Endothelial cell of umbilical vein (primary cell): ENCODE measurements around the gene TBX5. TPM values are rescaled to one million over a fixed set of nuclear protein-coding genes. Genes with fewer than 3 reads are reported as not detected.

Experiments
- BruUV-seq: library from RNA; stranded (reverse); fragments of 400-500 nt; replicated peaks from 2 replicates; lab custom pipeline; 2021; lab: Mats Ljungman, UMichigan
- CTCF ChIA-PET: fragments of 300-600, 350-600 bp; sonication (Branson Sonifier 250); formaldehyde crosslinking; loops from one replicate; lab custom pipeline; 2021; ENCODE audit warnings: antibody characterized with exemption, inconsistent platforms; lab: Charles Lee
- POLR2A ChIA-PET: fragments of 300-600, 350-600 bp; sonication (Branson Sonifier 250); formaldehyde crosslinking; loops from one replicate; lab custom pipeline; 2021; ENCODE audit warnings: antibody characterized with exemption, inconsistent platforms; lab: Charles Lee
- DNase-seq: peaks from one replicate; pipeline ENCODE4 v3.0.0-alpha.2; 2011; ENCODE audit warnings: low read depth, low spot score
- FAIRE-seq: peaks from 2 replicates; lab custom pipeline; 2011; peaks lifted over from hg19 to GRCh38; lab: Jason Lieb, UNC
- H2AFZ ChIP-seq: 2 replicates; pipeline ENCODE4 v1.6.0; 2012; ENCODE audit warnings: low read depth, low read length, control low read depth, inconsistent platforms
- H3K27ac ChIP-seq: 2 replicates; pipeline ENCODE4 v1.5.1; 2011; ENCODE audit warnings: low read depth, mild to moderate bottlenecking, control low read depth, low read length, moderate library complexity; ENCODE audit not compliant: insufficient read depth
- H3K27me3 ChIP-seq, 2 experiments: 2 replicates each; pipeline versions ENCODE4 v1.6.0 to v1.6.1; 2011; ENCODE audit warnings: low read length in 2 of 2, mixed read lengths in 1 of 2; ENCODE audit not compliant: control insufficient read depth in 2 of 2, insufficient read depth in 2 of 2
- H3K36me3 ChIP-seq, 2 experiments: 2 replicates in 1 of 2; 3 replicates in 1 of 2; pipeline ENCODE4 v1.5.1; 2011; ENCODE audit warnings: low read length in 2 of 2, mild to moderate bottlenecking in 1 of 2, moderate library complexity in 1 of 2; ENCODE audit not compliant: control insufficient read depth in 2 of 2, insufficient read depth in 2 of 2; ENCODE audit errors: extremely low read depth in 1 of 2
- H3K4me1 ChIP-seq: 3 replicates; pipeline ENCODE4 v1.5.1; 2011; ENCODE audit warnings: mild to moderate bottlenecking, low read length; ENCODE audit not compliant: control insufficient read depth, insufficient read depth; ENCODE audit errors: extremely low read depth
- H3K4me2 ChIP-seq: 2 replicates; pipeline ENCODE4 v1.6.1; 2011; ENCODE audit warnings: low read length, control low read depth, mixed read lengths; ENCODE audit not compliant: insufficient read depth
- H3K4me3 ChIP-seq, 3 experiments: fragments of 200-600 bp in 1 of 3; sonication (generic), shearing (Covaris generic) in 1 of 3; replicated peaks in 1 of 3; 2 replicates each; pipeline ENCODE4 v1.5.1; 2011 to 2016; ENCODE audit warnings: control low read depth in 3 of 3, low read length in 3 of 3, mild to moderate bottlenecking in 2 of 3, inconsistent platforms in 1 of 3, low read depth in 1 of 3, moderate library complexity in 1 of 3; ENCODE audit not compliant: insufficient read depth in 1 of 3
- H3K79me2 ChIP-seq: 2 replicates; pipeline ENCODE4 v1.6.0; 2012; ENCODE audit warnings: low read length, inconsistent platforms; ENCODE audit not compliant: control insufficient read depth, insufficient read depth
- H3K9ac ChIP-seq: replicated peaks from 2 replicates; pipeline ENCODE3; 2011; ENCODE audit warnings: low read length, control low read depth; ENCODE audit not compliant: insufficient read depth; ENCODE audit errors: extremely low read depth
- H3K9me1 ChIP-seq: replicated peaks from 3 replicates; pipeline ENCODE4 v1.6.0; 2011; ENCODE audit warnings: mild to moderate bottlenecking, low read length; ENCODE audit not compliant: control insufficient read depth, insufficient read depth; ENCODE audit errors: extremely low read depth
- H3K9me3 ChIP-seq: replicated peaks from 2 replicates; pipeline ENCODE4 v1.5.1; 2012; ENCODE audit warnings: low read length, inconsistent platforms; ENCODE audit not compliant: control insufficient read depth, insufficient read depth
- H4K20me1 ChIP-seq: replicated peaks from 2 replicates; pipeline ENCODE3; 2011; ENCODE audit warnings: mild to moderate bottlenecking, low read length; ENCODE audit not compliant: control insufficient read depth, insufficient read depth; ENCODE audit errors: extremely low read depth
- CTCF ChIP-seq, 2 donors: IDR thresholded peaks; 1 replicate in 1 of 2; 2 replicates in 1 of 2; pipeline ENCODE4 v1.5.1; 2011; ENCODE audit warnings: low read length in 2 of 2, mild to moderate bottlenecking in 2 of 2, moderate library complexity in 2 of 2, control low read depth in 1 of 2, inconsistent platforms in 1 of 2, low read depth in 1 of 2; ENCODE audit not compliant: insufficient read depth in 1 of 2; ENCODE audit errors: extremely low read depth in 1 of 2
- EZH2 ChIP-seq: IDR thresholded peaks from 2 replicates; pipeline ENCODE4 v1.6.1; 2012; ENCODE audit warnings: borderline replicate concordance, low read depth, mild to moderate bottlenecking, moderate library complexity, low read length, inconsistent platforms; ENCODE audit not compliant: severe bottlenecking
- FOS ChIP-seq: IDR thresholded peaks from 2 replicates; pipeline ENCODE4 v1.6.1; 2011; ENCODE audit warnings: mild to moderate bottlenecking, low read length, moderate library complexity, borderline replicate concordance; ENCODE audit not compliant: insufficient read depth
- GATA2 ChIP-seq: IDR thresholded peaks from 2 replicates; pipeline ENCODE4 v1.7.0; 2011; ENCODE audit warnings: low read depth, mild to moderate bottlenecking, moderate library complexity, mixed read lengths, low read length; ENCODE audit not compliant: insufficient read length, insufficient read depth
- JUN ChIP-seq: IDR thresholded peaks from 2 replicates; pipeline ENCODE4 v1.6.1; 2011; ENCODE audit warnings: borderline replicate concordance, low read depth; ENCODE audit not compliant: insufficient read length, insufficient read depth
- MAX ChIP-seq: IDR thresholded peaks from 2 replicates; pipeline ENCODE4 v1.6.1; 2011; ENCODE audit not compliant: insufficient read depth, insufficient read length
- MYC ChIP-seq: IDR thresholded peaks from one replicate; pipeline ENCODE4 v1.6.1; 2011; ENCODE audit warnings: mild to moderate bottlenecking, low read depth, low read length
- POLR2A ChIP-seq: IDR thresholded peaks from 2 replicates; pipeline ENCODE4 v1.6.1; 2012; ENCODE audit warnings: low read depth, mild to moderate bottlenecking, control low read depth, low read length
- POLR2AphosphoS5 ChIP-seq: IDR thresholded peaks from 2 replicates; pipeline ENCODE4 v1.6.1; 2012; ENCODE audit warnings: low read depth, mild to moderate bottlenecking, control low read depth, low read length, moderate library complexity; ENCODE audit not compliant: insufficient read depth
- dilution Hi-C: fragments of 300-500 bp; cut with MboI; formaldehyde crosslinking; loops from one replicate; pipeline ENCODE4 v1.15.0; 2019; ENCODE audit warnings: low sequenced_read_pairs; ENCODE audit not compliant: extremely low pct_ligation_motif_present
- intact Hi-C: fragments of 100-400 bp; cut with micrococcal nuclease; formaldehyde crosslinking; loops from one replicate; pipeline ENCODE4 v1.10.0; 2022
- polyA plus RNA-seq, 4 experiments: library from polyadenylated mRNA; depleted of rRNA in 3 of 4; stranded (reverse) in 3 of 4; unstranded in 1 of 4; fragments of >200 nt; gene quantifications; 2 replicates each; pipeline versions ENCODE4 v1.2.1 to v1.2.3, GENCODE V29; 2011 to 2012; ENCODE audit warnings: missing spikeins in 1 of 4
- total RNA-seq: library from RNA; stranded (reverse); gene quantifications from 2 replicates; pipeline ENCODE4 v1.2.3, GENCODE V29; 2021

Gene TBX5
- total and polyA plus RNA-seq, 2 donors (not counting 3 experiments of a cell fraction or from before 2014, with no cell fraction given), result not detected

- H3K4me2 ChIP-seq, result no peak overlapping the region
- no peak overlapping the region for H3K27ac ChIP-seq
- H3K79me2 ChIP-seq, result no peaks in the 10 kb centered on the region
- H3K9me3 ChIP-seq, result no peaks in the 10 kb centered on the region
- H3K9me1 ChIP-seq, result no peaks in the 10 kb centered on the region
- no peaks in the 10 kb centered on the region for H3K4me1 ChIP-seq
- dilution Hi-C loops (no loop called here), intact Hi-C loops (no loop called here)
- ChIA-PET CTCF (no interaction called here), POLR2A (no interaction called here)
- H4K20me1 ChIP-seq, result no peaks in the 10 kb centered on the region
- no peak for FAIRE-seq
- no peaks in the 10 kb centered on the region for H3K36me3 ChIP-seq
- H3K27me3 ChIP-seq, result no peaks in the 10 kb centered on the region
- no peak for DNase-seq
- no peak overlapping the region for H3K4me3 ChIP-seq
- BruUV-seq, result no TSS peak
- no peak overlapping the region for H3K9ac ChIP-seq
- no peak overlapping the region for H2AFZ ChIP-seq
- TF ChIP-seq MYC, result no peak
- TF ChIP-seq MAX, result no peak
Measured at GRCh38 chr12:114361992-114362391, 44.0 kb downstream of the TBX5 start.

GRCh38 chr12:114361545-114361944, 44.4 kb downstream of the TBX5 start:
- dilution Hi-C loops, result no loop called here
- Histone ChIP-seq H3K4me1 (no peaks in the 10 kb centered on the region), H3K27ac (no peak overlapping the region), H3K79me2 (no peaks in the 10 kb centered on the region), H3K36me3 (no peaks in the 10 kb centered on the region), H3K9me1 (no peaks in the 10 kb centered on the region), H3K9ac (no peak overlapping the region), H3K9me3 (no peaks in the 10 kb centered on the region), H2AFZ (no peak overlapping the region), H3K27me3 (no peaks in the 10 kb centered on the region), H3K4me3 (no peak overlapping the region), H4K20me1 (no peaks in the 10 kb centered on the region), H3K4me2 (no peak overlapping the region)
- POLR2A ChIA-PET, result no interaction called here
- no TSS peak for BruUV-seq
- intact Hi-C loops, result no loop called here
- no peak for FAIRE-seq
- TF ChIP-seq MAX (no peak), CTCF (IDR thresholded peaks at IDR 0.05; ENCODE audit: extremely low read depth in 1 of 2, insufficient read depth in 1 of 2, low read depth in 1 of 2, low read length in 2 of 2) (no peak), FOS (no peak), POLR2A (no peak), GATA2 (no peak), POLR2AphosphoS5 (no peak), MYC (no peak), JUN (no peak), EZH2 (no peak)
- no peak for DNase-seq
- CTCF ChIA-PET, result no interaction called here
